OCI-LY1 (cell line): ENCODE data around the gene ERH.

Experiments used
- EZH2 ChIP-seq: fragments of 200-600 bp; sonication (generic), shearing (Covaris generic); IDR thresholded peaks from 2 replicates; pipeline ENCODE4 v1.8.0; 2017; ENCODE audit warnings: borderline replicate concordance, mixed run types, mild to moderate bottlenecking, antibody characterized with exemption, low read length, moderate library complexity, mixed read lengths
- TF ChIP-seq, protein P1 (sequence below): fragments of 200-600 bp; sonication (generic), shearing (Covaris generic); IDR thresholded peaks from 2 replicates; pipeline ENCODE4 v1.5.1; 2017; ENCODE audit warnings: mild to moderate bottlenecking, antibody characterized with exemption, low read length, moderate library complexity, mixed read lengths

DNA sequence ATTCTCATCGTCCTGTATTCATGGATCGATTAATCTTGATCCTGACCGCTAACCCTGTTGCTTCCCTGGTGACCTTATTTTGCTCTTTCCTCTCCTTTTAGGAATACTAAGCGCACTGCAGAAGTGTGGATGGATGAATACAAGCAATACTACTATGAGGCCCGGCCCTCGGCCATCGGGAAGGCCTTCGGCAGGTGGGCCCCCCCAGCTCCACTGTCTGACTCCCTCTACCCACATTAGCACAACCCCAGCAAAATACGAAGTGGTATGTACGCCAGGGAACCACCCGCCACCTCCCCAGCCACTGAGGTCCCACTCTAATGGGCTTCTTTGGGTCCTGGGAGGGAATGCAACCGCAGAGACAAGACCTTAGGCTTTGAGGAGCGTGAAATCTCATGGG, 58.7 kb downstream of the ERH start:
- TF ChIP-seq, protein P1, sequence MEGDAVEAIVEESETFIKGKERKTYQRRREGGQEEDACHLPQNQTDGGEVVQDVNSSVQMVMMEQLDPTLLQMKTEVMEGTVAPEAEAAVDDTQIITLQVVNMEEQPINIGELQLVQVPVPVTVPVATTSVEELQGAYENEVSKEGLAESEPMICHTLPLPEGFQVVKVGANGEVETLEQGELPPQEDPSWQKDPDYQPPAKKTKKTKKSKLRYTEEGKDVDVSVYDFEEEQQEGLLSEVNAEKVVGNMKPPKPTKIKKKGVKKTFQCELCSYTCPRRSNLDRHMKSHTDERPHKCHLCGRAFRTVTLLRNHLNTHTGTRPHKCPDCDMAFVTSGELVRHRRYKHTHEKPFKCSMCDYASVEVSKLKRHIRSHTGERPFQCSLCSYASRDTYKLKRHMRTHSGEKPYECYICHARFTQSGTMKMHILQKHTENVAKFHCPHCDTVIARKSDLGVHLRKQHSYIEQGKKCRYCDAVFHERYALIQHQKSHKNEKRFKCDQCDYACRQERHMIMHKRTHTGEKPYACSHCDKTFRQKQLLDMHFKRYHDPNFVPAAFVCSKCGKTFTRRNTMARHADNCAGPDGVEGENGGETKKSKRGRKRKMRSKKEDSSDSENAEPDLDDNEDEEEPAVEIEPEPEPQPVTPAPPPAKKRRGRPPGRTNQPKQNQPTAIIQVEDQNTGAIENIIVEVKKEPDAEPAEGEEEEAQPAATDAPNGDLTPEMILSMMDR, result no peak
- no peak for TF ChIP-seq EZH2
